Activated naive CD8-positive, alpha-beta T cell treated with anti-CD3 and anti-CD28 coated beads, Interleukin-2, amount 50 U/mL, for 24 hours (primary cell): ENCODE measurements around the gene FGFRL1.

Experiments used
- ATAC-seq: fragments of 150-1000 bp; cut with Tn5 transposase; one replicate; pipeline ENCODE4 v1.10.0; 2021
- DNase-seq: peaks from one replicate; pipeline ENCODE4 v3.0.0; 2021
- H3K27ac Mint-ChIP-seq: one replicate; pipeline ENCODE4 v1.8.0; 2021; ENCODE audit warnings: mild to moderate bottlenecking, mixed read lengths
- H3K27me3 Mint-ChIP-seq: one replicate; pipeline ENCODE4 v1.8.0; 2021; ENCODE audit warnings: mixed read lengths
- H3K36me3 Mint-ChIP-seq: one replicate; pipeline ENCODE4 v1.8.0; 2021; ENCODE audit warnings: low read depth, mixed read lengths
- H3K4me1 Mint-ChIP-seq: one replicate; pipeline ENCODE4 v1.8.0; 2021; ENCODE audit warnings: mixed read lengths
- H3K4me3 Mint-ChIP-seq: one replicate; pipeline ENCODE4 v1.8.0; 2021; ENCODE audit warnings: mild to moderate bottlenecking, moderate library complexity, mixed read lengths
- H3K9me3 Mint-ChIP-seq: one replicate; pipeline ENCODE4 v1.8.0; 2021; ENCODE audit warnings: mixed read lengths

Gene FGFRL1

GRCh38 chr4:1004557-1005485 lies 6.6 kb upstream of the FGFRL1 start:
- no peaks in the 10 kb centered on the region for H3K36me3 Mint-ChIP-seq
- H3K9me3 Mint-ChIP-seq: no peaks in the 10 kb centered on the region
- H3K27ac Mint-ChIP-seq: no peak overlapping the region
- no peak overlapping the region for H3K4me3 Mint-ChIP-seq
- peaks cover 4% of the 10 kb centered on the region for H3K4me1 Mint-ChIP-seq
- ATAC-seq (no peak), DNase-seq (no peak)
- H3K27me3 Mint-ChIP-seq: peaks cover 53% of the 10 kb centered on the region

- no peaks in the 10 kb centered on the region for H3K36me3 Mint-ChIP-seq
Observed at GRCh38 chr4:1006856-1007255, 4.6 kb upstream of the FGFRL1 start.

GRCh38 chr4:1008840-1009541 lies 2.4 kb upstream of the FGFRL1 start:
- Mint-ChIP-seq H3K36me3 (no peaks in the 10 kb centered on the region), H3K4me1 (peaks cover 9% of the 10 kb centered on the region), H3K27ac (no peak overlapping the region), H3K4me3 (peak overlapping the region; percentile 66), H3K9me3 (no peaks in the 10 kb centered on the region), H3K27me3 (peaks cover 40% of the 10 kb centered on the region)
- DNase-seq (peak; percentile 29), ATAC-seq (no peak)

More at GRCh38 chr4:1006856-1007255, 4.6 kb upstream of the FGFRL1 start:
- Mint-ChIP-seq H3K4me1 (peaks cover 9% of the 10 kb centered on the region), H3K4me3 (no peak overlapping the region), H3K27me3 (peaks cover 49% of the 10 kb centered on the region), H3K9me3 (no peaks in the 10 kb centered on the region), H3K27ac (no peak overlapping the region)
- ATAC-seq: no peak
- no peak for DNase-seq

- DNase-seq: peak; percentile 77
- no peak overlapping the region for H3K27ac Mint-ChIP-seq
Observed at GRCh38 chr4:1009542-1010394, 1.7 kb upstream of the FGFRL1 start.

GRCh38 chr4:1010395-1011021 lies 918 bp upstream of the FGFRL1 start:
- H3K9me3 Mint-ChIP-seq: no peaks in the 10 kb centered on the region
- ATAC-seq: peak; percentile 63
- H3K36me3 Mint-ChIP-seq: no peaks in the 10 kb centered on the region
- H3K4me3 Mint-ChIP-seq: peak overlapping the region; percentile 71
- H3K27me3 Mint-ChIP-seq: peaks cover 33% of the 10 kb centered on the region
- peaks cover 9% of the 10 kb centered on the region for H3K4me1 Mint-ChIP-seq
- peak; percentile 73 for DNase-seq
- H3K27ac Mint-ChIP-seq: peak overlapping the region; percentile 66

More at GRCh38 chr4:1009542-1010394, 1.7 kb upstream of the FGFRL1 start:
- peak; percentile 29 for ATAC-seq
- Mint-ChIP-seq H3K4me3 (peak overlapping the region; percentile 61), H3K4me1 (peaks cover 9% of the 10 kb centered on the region), H3K36me3 (no peaks in the 10 kb centered on the region), H3K9me3 (no peaks in the 10 kb centered on the region), H3K27me3 (peaks cover 36% of the 10 kb centered on the region)

- H3K27ac Mint-ChIP-seq: no peak overlapping the region
- peaks cover 26% of the 10 kb centered on the region for H3K27me3 Mint-ChIP-seq
- no peak for ATAC-seq
Observed at GRCh38 chr4:1011666-1012033, 224 bp downstream of the FGFRL1 start.

GRCh38 chr4:1012034-1012739 lies 761 bp downstream of the FGFRL1 start:
- peak overlapping the region; percentile 40 for H3K4me3 Mint-ChIP-seq
- no peaks in the 10 kb centered on the region for H3K9me3 Mint-ChIP-seq
- ATAC-seq (no peak), DNase-seq (peak; percentile 35)
- H3K36me3 Mint-ChIP-seq: no peaks in the 10 kb centered on the region
- H3K4me1 Mint-ChIP-seq: peaks cover 9% of the 10 kb centered on the region
- no peak overlapping the region for H3K27ac Mint-ChIP-seq
- H3K27me3 Mint-ChIP-seq: peaks cover 20% of the 10 kb centered on the region

More at GRCh38 chr4:1011666-1012033, 224 bp downstream of the FGFRL1 start:
- Mint-ChIP-seq H3K4me3 (no peak overlapping the region), H3K36me3 (no peaks in the 10 kb centered on the region), H3K9me3 (no peaks in the 10 kb centered on the region), H3K4me1 (peaks cover 9% of the 10 kb centered on the region)
- no peak for DNase-seq

GRCh38 chr4:1013225-1014073 lies 2.0 kb downstream of the FGFRL1 start:
- no peaks in the 10 kb centered on the region for H3K9me3 Mint-ChIP-seq
- no peak for ATAC-seq
- DNase-seq: no peak
- peaks cover 9% of the 10 kb centered on the region for H3K4me1 Mint-ChIP-seq
- H3K4me3 Mint-ChIP-seq: no peak overlapping the region
- H3K36me3 Mint-ChIP-seq: no peaks in the 10 kb centered on the region
- H3K27me3 Mint-ChIP-seq: peaks cover 9% of the 10 kb centered on the region
- H3K27ac Mint-ChIP-seq: no peak overlapping the region

GRCh38 chr4:1014291-1015167 lies 3.1 kb downstream of the FGFRL1 start:
- H3K4me1 Mint-ChIP-seq: peaks cover 5% of the 10 kb centered on the region
- H3K27me3 Mint-ChIP-seq: peaks cover 2% of the 10 kb centered on the region
- H3K4me3 Mint-ChIP-seq: no peak overlapping the region
- no peak overlapping the region for H3K27ac Mint-ChIP-seq
- H3K9me3 Mint-ChIP-seq: no peaks in the 10 kb centered on the region
- ATAC-seq (no peak), DNase-seq (no peak)
- no peaks in the 10 kb centered on the region for H3K36me3 Mint-ChIP-seq

GRCh38 chr4:1015179-1015578 lies 3.8 kb downstream of the FGFRL1 start:
- Mint-ChIP-seq H3K36me3 (no peaks in the 10 kb centered on the region), H3K4me1 (peaks cover 5% of the 10 kb centered on the region), H3K4me3 (no peak overlapping the region), H3K27ac (no peak overlapping the region), H3K9me3 (no peaks in the 10 kb centered on the region), H3K27me3 (peaks cover 2% of the 10 kb centered on the region)
- ATAC-seq (no peak), DNase-seq (no peak)

GRCh38 chr4:1015746-1016145 lies 4.3 kb downstream of the FGFRL1 start:
- Mint-ChIP-seq H3K36me3 (no peaks in the 10 kb centered on the region), H3K27me3 (no peaks in the 10 kb centered on the region), H3K9me3 (no peaks in the 10 kb centered on the region), H3K4me3 (no peak overlapping the region), H3K4me1 (peaks cover under 1% of the 10 kb centered on the region), H3K27ac (no peak overlapping the region)
- DNase-seq (no peak), ATAC-seq (no peak)

GRCh38 chr4:1017211-1017610 lies 5.8 kb downstream of the FGFRL1 start:
- ATAC-seq: no peak
- no peaks in the 10 kb centered on the region for H3K4me1 Mint-ChIP-seq

More at GRCh38 chr4:1017211-1017610, 5.8 kb downstream of the FGFRL1 start:
- Mint-ChIP-seq H3K4me3 (no peak overlapping the region), H3K27ac (no peak overlapping the region), H3K36me3 (no peaks in the 10 kb centered on the region), H3K9me3 (no peaks in the 10 kb centered on the region), H3K27me3 (no peaks in the 10 kb centered on the region)
- DNase-seq: no peak
